Neutrophil (primary cell): ENCODE results near the gene KCNMB3.

Experiments
- H3K27ac ChIP-seq: fragments of 200-600 bp; sonication (generic); 2 replicates; pipeline ENCODE4 v1.5.1; 2016; ENCODE audit warnings: mild to moderate bottlenecking, moderate library complexity
- H3K27me3 ChIP-seq: fragments of 200-600 bp; sonication (generic); 2 replicates; pipeline ENCODE4 v1.6.0; 2016; ENCODE audit warnings: mild to moderate bottlenecking
- H3K36me3 ChIP-seq: fragments of 200-600 bp; sonication (generic); 2 replicates; pipeline ENCODE4 v1.5.1; 2017
- H3K4me1 ChIP-seq, 2 experiments: fragments of 200-600 bp in 1 of 2; sonication (generic) in 1 of 2; 1 replicate in 1 of 2; 2 replicates in 1 of 2; pipeline versions ENCODE4 v1.5.1 to v1.6.1; 2013 to 2016; ENCODE audit warnings: low read depth in 1 of 2, low read length in 1 of 2, mild to moderate bottlenecking in 1 of 2, moderate library complexity in 1 of 2; ENCODE audit not compliant: control insufficient read depth in 1 of 2, insufficient read depth in 1 of 2
- H3K4me3 ChIP-seq, 2 experiments: fragments of 200-600 bp in 1 of 2; sonication (generic) in 1 of 2; 1 replicate in 1 of 2; 2 replicates in 1 of 2; pipeline ENCODE4 v1.5.1; 2013 to 2016; ENCODE audit warnings: low read depth in 1 of 2, low read length in 1 of 2, mild to moderate bottlenecking in 1 of 2, moderate library complexity in 1 of 2
- H3K9me3 ChIP-seq: fragments of 200-600 bp; sonication (generic); 2 replicates; pipeline ENCODE4 v1.5.1; 2016
- CTCF ChIP-seq: fragments of 200-600 bp; sonication (generic); IDR thresholded peaks from 2 replicates; pipeline ENCODE4 v1.5.1; 2016; ENCODE audit warnings: antibody characterized with exemption

The KCNMB3 gene, protein sequence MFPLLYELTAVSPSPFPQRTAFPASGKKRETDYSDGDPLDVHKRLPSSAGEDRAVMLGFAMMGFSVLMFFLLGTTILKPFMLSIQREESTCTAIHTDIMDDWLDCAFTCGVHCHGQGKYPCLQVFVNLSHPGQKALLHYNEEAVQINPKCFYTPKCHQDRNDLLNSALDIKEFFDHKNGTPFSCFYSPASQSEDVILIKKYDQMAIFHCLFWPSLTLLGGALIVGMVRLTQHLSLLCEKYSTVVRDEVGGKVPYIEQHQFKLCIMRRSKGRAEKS

GRCh38 chr3:179250803-179251476, at the start of gene KCNMB3:
Gene KCNMB3, minus strand, starts transcription at chr3:179251114. Its CDS starts 124 bp downstream, at chr3:179250990.
- H3K9me3 ChIP-seq = no peaks in the 10 kb centered on the region
- no peaks in the 10 kb centered on the region for H3K36me3 ChIP-seq
- no peak within 1 kb of the TSS for H3K4me3 ChIP-seq
- no peaks in the 10 kb centered on the region for H3K4me1 ChIP-seq
- TF ChIP-seq CTCF = no peak
- no peak within 1 kb of the TSS for H3K27ac ChIP-seq
- no peaks in the 10 kb centered on the region for H3K27me3 ChIP-seq

- H3K27ac ChIP-seq = no peak overlapping the region
- TF ChIP-seq CTCF = no peak
- no peaks in the 10 kb centered on the region for H3K36me3 ChIP-seq
- no peak overlapping the region for H3K4me3 ChIP-seq
- H3K4me1 ChIP-seq = no peaks in the 10 kb centered on the region
- H3K9me3 ChIP-seq = no peaks in the 10 kb centered on the region
- H3K27me3 ChIP-seq = no peaks in the 10 kb centered on the region
Observed at GRCh38 chr3:179299999-179300613, 49.2 kb upstream of the KCNMB3 start.

DNA sequence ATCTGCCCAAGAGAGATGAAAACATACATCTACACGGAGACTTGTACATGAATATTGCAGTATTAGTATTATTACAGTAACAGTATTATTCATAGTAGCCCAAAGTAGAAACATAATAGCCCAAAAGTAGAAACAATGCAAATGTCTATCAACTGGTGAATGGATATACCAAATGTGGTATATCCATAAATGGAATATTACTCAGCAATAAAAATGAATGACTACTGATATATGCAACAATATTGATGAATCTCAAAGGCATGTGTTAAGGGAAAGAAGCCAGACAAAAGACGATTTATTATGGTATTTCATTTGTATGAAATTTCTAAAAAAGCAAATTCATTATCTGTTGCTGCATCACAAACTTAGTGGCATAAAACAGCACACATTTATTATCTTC, 48.4 kb upstream of the KCNMB3 start:
- H3K27me3 ChIP-seq = no peaks in the 10 kb centered on the region
- H3K4me1 ChIP-seq = no peaks in the 10 kb centered on the region
- H3K36me3 ChIP-seq = no peaks in the 10 kb centered on the region
- H3K4me3 ChIP-seq = no peak overlapping the region
- no peaks in the 10 kb centered on the region for H3K9me3 ChIP-seq
- H3K27ac ChIP-seq = no peak overlapping the region
- no peak for TF ChIP-seq CTCF

GRCh38 chr3:179297971-179298725, 47.2 kb upstream of the KCNMB3 start:
- no peak overlapping the region for H3K27ac ChIP-seq
- no peaks in the 10 kb centered on the region for H3K4me1 ChIP-seq
- no peaks in the 10 kb centered on the region for H3K27me3 ChIP-seq
- H3K36me3 ChIP-seq = no peaks in the 10 kb centered on the region
- no peaks in the 10 kb centered on the region for H3K9me3 ChIP-seq
- H3K4me3 ChIP-seq = no peak overlapping the region
- TF ChIP-seq CTCF = no peak

DNA sequence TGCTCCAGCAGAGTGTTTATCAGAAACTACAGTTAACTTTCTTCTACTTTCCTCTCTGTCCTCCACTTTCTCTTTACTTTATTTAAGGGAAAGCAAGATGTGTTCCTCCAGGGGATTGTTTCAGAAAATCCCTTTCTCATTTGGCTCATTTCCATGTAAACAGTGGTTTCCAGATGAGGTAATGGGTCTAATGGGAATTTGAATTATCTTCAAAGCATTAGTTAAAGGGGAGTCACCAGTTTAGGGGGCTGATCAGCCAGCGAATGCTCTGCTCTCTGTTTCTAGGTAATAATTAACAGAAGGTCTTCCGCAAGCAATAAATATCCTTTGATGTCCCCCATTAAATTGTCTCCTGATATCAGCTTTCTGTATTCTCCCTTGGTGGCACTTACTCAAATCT, 41.5 kb upstream of the KCNMB3 start:
- Histone ChIP-seq H3K36me3 (no peaks in the 10 kb centered on the region), H3K27ac (no peak overlapping the region), H3K4me1 (no peaks in the 10 kb centered on the region), H3K4me3 (no peak overlapping the region), H3K9me3 (no peaks in the 10 kb centered on the region), H3K27me3 (no peaks in the 10 kb centered on the region)
- no peak for TF ChIP-seq CTCF
